Measurements from ENCODE around the gene ADPGK.

ADPGK gene

GRCh38 chr15:72801590-72802325, 18.2 kb upstream of the ADPGK start:
- Histone ChIP-seq H2AK5ac (ENCODE audit: low read length, severe bottlenecking) (no peak overlapping the region), H3K4me2 (ENCODE audit: low read length, poor library complexity, severe bottlenecking) (no peak overlapping the region)

GRCh38 chr15:72800833-72801481, 17.4 kb upstream of the ADPGK start:
- H3K14ac ChIP-seq (ENCODE audit: low read length in 2 of 2): no peak overlapping the region
- peak overlapping the region; percentile 55 for H4K91ac ChIP-seq (ENCODE audit: low read length)
- H3K79me1 ChIP-seq (replicated peaks; ENCODE audit: low read length, poor library complexity, severe bottlenecking): no peaks in the 10 kb centered on the region
- peak overlapping the region in 1 of 2 experiments; percentile 58 for H3K18ac ChIP-seq (ENCODE audit: low read depth in 1 of 2, low read length in 2 of 2)
- peaks cover 10% of the 10 kb centered on the region for H3K4me1 ChIP-seq (ENCODE audit: control insufficient read depth, insufficient read depth, low read depth, low read length)
- H2AFZ ChIP-seq (ENCODE audit: low read depth, low read length): no peak overlapping the region
- peak overlapping the region in 1 of 2 experiments; percentile 16 for H3K4ac ChIP-seq (ENCODE audit: low read depth in 1 of 2, low read length in 2 of 2)
- H3K23ac ChIP-seq (ENCODE audit: low read length in 2 of 2): no peak overlapping the region
- peaks cover 0 to 14% of the 10 kb centered on the region in 2 experiments for H3K27me3 ChIP-seq (ENCODE audit: control insufficient read depth in 1 of 2, insufficient read depth in 1 of 2, low read length in 2 of 2)
- no peaks in the 10 kb centered on the region for H3K36me3 ChIP-seq (ENCODE audit: control insufficient read depth in 1 of 2, insufficient read depth in 2 of 2, low read depth in 1 of 2, low read length in 2 of 2)
- H3K4me2 ChIP-seq (ENCODE audit: low read length, poor library complexity, severe bottlenecking): no peak overlapping the region
- no peak overlapping the region for H4K8ac ChIP-seq (ENCODE audit: low read length)
- H3K4me3 ChIP-seq (ENCODE audit: insufficient read depth in 1 of 2, low read depth in 1 of 2, low read length in 2 of 2): no peak overlapping the region
- H3K27ac ChIP-seq (ENCODE audit: low read length, poor library complexity, severe bottlenecking): no peak overlapping the region
- H2AK5ac ChIP-seq (ENCODE audit: low read length, severe bottlenecking): no peak overlapping the region
- no peak overlapping the region for H2BK5ac ChIP-seq (ENCODE audit: low read depth, low read length, poor library complexity, severe bottlenecking)
- H3K9me3 ChIP-seq (ENCODE audit: control insufficient read depth, low read length): no peaks in the 10 kb centered on the region
- H3K9ac ChIP-seq (ENCODE audit: low read length): peak overlapping the region; percentile 2
- DNase-seq: peak; percentile 71
- WGBS: 68% methylated on average over 8 of the region's 8 CpGs
- H2BK15ac ChIP-seq (ENCODE audit: low read depth, poor library complexity, severe bottlenecking): no peak overlapping the region
- no peak overlapping the region for H2BK120ac ChIP-seq (ENCODE audit: low read depth, low read length)
- no peak overlapping the region for H2BK12ac ChIP-seq (ENCODE audit: low read length in 2 of 2)

More at GRCh38 chr15:72801590-72802325, 18.2 kb upstream of the ADPGK start:
- Histone ChIP-seq H3K9ac (ENCODE audit: low read length) (no peak overlapping the region), H2BK15ac (ENCODE audit: low read depth, poor library complexity, severe bottlenecking) (no peak overlapping the region), H2AFZ (ENCODE audit: low read depth, low read length) (no peak overlapping the region), H3K9me3 (ENCODE audit: control insufficient read depth, low read length) (no peaks in the 10 kb centered on the region), H3K14ac (ENCODE audit: low read length in 2 of 2) (no peak overlapping the region), H3K36me3 (ENCODE audit: control insufficient read depth in 1 of 2, insufficient read depth in 2 of 2, low read depth in 1 of 2, low read length in 2 of 2) (no peaks in the 10 kb centered on the region), H4K8ac (ENCODE audit: low read length) (no peak overlapping the region), H4K91ac (ENCODE audit: low read length) (peak overlapping the region; percentile 55), H3K4me3 (ENCODE audit: insufficient read depth in 1 of 2, low read depth in 1 of 2, low read length in 2 of 2) (no peak overlapping the region), H3K79me1 (replicated peaks; ENCODE audit: low read length, poor library complexity, severe bottlenecking) (no peaks in the 10 kb centered on the region), H3K23ac (ENCODE audit: low read length in 2 of 2) (no peak overlapping the region), H3K4ac (ENCODE audit: low read depth in 1 of 2, low read length in 2 of 2) (peak overlapping the region in 1 of 2 experiments; percentile 16), H3K4me1 (ENCODE audit: control insufficient read depth, insufficient read depth, low read depth, low read length) (peaks cover 5% of the 10 kb centered on the region), H3K27me3 (ENCODE audit: control insufficient read depth in 1 of 2, insufficient read depth in 1 of 2, low read length in 2 of 2) (peaks cover 0 to 11% of the 10 kb centered on the region in 2 experiments), H3K27ac (ENCODE audit: low read length, poor library complexity, severe bottlenecking) (no peak overlapping the region), H3K18ac (ENCODE audit: low read depth in 1 of 2, low read length in 2 of 2) (no peak overlapping the region), H2BK12ac (ENCODE audit: low read length in 2 of 2) (no peak overlapping the region), H2BK120ac (ENCODE audit: low read depth, low read length) (no peak overlapping the region), H2BK5ac (ENCODE audit: low read depth, low read length, poor library complexity, severe bottlenecking) (no peak overlapping the region)
- WGBS: 96% methylated on average over 7 of the region's 7 CpGs
- no peak for DNase-seq

- H3K4me3 ChIP-seq (ENCODE audit: insufficient read depth in 1 of 2, low read depth in 1 of 2, low read length in 2 of 2): no peak overlapping the region
- no peak overlapping the region for H2BK12ac ChIP-seq (ENCODE audit: low read length in 2 of 2)
- no peak overlapping the region for H2AFZ ChIP-seq (ENCODE audit: low read depth, low read length)
- no peak for DNase-seq
- H3K4me2 ChIP-seq (ENCODE audit: low read length, poor library complexity, severe bottlenecking): no peak overlapping the region
- H3K23ac ChIP-seq (ENCODE audit: low read length in 2 of 2): no peak overlapping the region
- H3K36me3 ChIP-seq (ENCODE audit: control insufficient read depth in 1 of 2, insufficient read depth in 2 of 2, low read depth in 1 of 2, low read length in 2 of 2): no peaks in the 10 kb centered on the region
- H2AK5ac ChIP-seq (ENCODE audit: low read length, severe bottlenecking): no peak overlapping the region
- H3K9me3 ChIP-seq (ENCODE audit: control insufficient read depth, low read length): no peaks in the 10 kb centered on the region
- no peak overlapping the region for H3K18ac ChIP-seq (ENCODE audit: low read depth in 1 of 2, low read length in 2 of 2)
- H4K8ac ChIP-seq (ENCODE audit: low read length): no peak overlapping the region
- WGBS: 65% methylated on average over 3 of the region's 6 CpGs
- peaks cover 0 to 14% of the 10 kb centered on the region in 2 experiments for H3K27me3 ChIP-seq (ENCODE audit: control insufficient read depth in 1 of 2, insufficient read depth in 1 of 2, low read length in 2 of 2)
- no peak overlapping the region for H3K27ac ChIP-seq (ENCODE audit: low read length, poor library complexity, severe bottlenecking)
- peaks cover 11% of the 10 kb centered on the region for H3K4me1 ChIP-seq (ENCODE audit: control insufficient read depth, insufficient read depth, low read depth, low read length)
- no peak overlapping the region for H3K4ac ChIP-seq (ENCODE audit: low read depth in 1 of 2, low read length in 2 of 2)
- no peak overlapping the region for H4K91ac ChIP-seq (ENCODE audit: low read length)
- H2BK15ac ChIP-seq (ENCODE audit: low read depth, poor library complexity, severe bottlenecking): no peak overlapping the region
- H2BK5ac ChIP-seq (ENCODE audit: low read depth, low read length, poor library complexity, severe bottlenecking): no peak overlapping the region
- H3K9ac ChIP-seq (ENCODE audit: low read length): no peak overlapping the region
- H3K79me1 ChIP-seq (replicated peaks; ENCODE audit: low read length, poor library complexity, severe bottlenecking): no peaks in the 10 kb centered on the region
- no peak overlapping the region for H2BK120ac ChIP-seq (ENCODE audit: low read depth, low read length)
- no peak overlapping the region for H3K14ac ChIP-seq (ENCODE audit: low read length in 2 of 2)
Observed at GRCh38 chr15:72797834-72798233, 14.3 kb upstream of the ADPGK start.

GRCh38 chr15:72797338-72797689, 13.8 kb upstream of the ADPGK start:
- Histone ChIP-seq H2BK15ac (ENCODE audit: low read depth, poor library complexity, severe bottlenecking) (peak overlapping the region; percentile 82), H3K79me1 (replicated peaks; ENCODE audit: low read length, poor library complexity, severe bottlenecking) (no peaks in the 10 kb centered on the region), H3K4me3 (ENCODE audit: insufficient read depth in 1 of 2, low read depth in 1 of 2, low read length in 2 of 2) (peak overlapping the region; percentile 57 to 78), H2AK5ac (ENCODE audit: low read length, severe bottlenecking) (no peak overlapping the region), H3K4me2 (ENCODE audit: low read length, poor library complexity, severe bottlenecking) (peak overlapping the region; percentile 79), H3K27me3 (ENCODE audit: control insufficient read depth in 1 of 2, insufficient read depth in 1 of 2, low read length in 2 of 2) (peaks cover 0 to 14% of the 10 kb centered on the region in 2 experiments), H4K91ac (ENCODE audit: low read length) (peak overlapping the region; percentile 82), H2BK5ac (ENCODE audit: low read depth, low read length, poor library complexity, severe bottlenecking) (no peak overlapping the region), H3K27ac (ENCODE audit: low read length, poor library complexity, severe bottlenecking) (no peak overlapping the region), H2BK120ac (ENCODE audit: low read depth, low read length) (peak overlapping the region; percentile 71), H3K4me1 (ENCODE audit: control insufficient read depth, insufficient read depth, low read depth, low read length) (peaks cover 11% of the 10 kb centered on the region), H3K23ac (ENCODE audit: low read length in 2 of 2) (peak overlapping the region in 1 of 2 experiments; percentile 2), H3K9me3 (ENCODE audit: control insufficient read depth, low read length) (no peaks in the 10 kb centered on the region), H3K4ac (ENCODE audit: low read depth in 1 of 2, low read length in 2 of 2) (peak overlapping the region; percentile 69 to 75), H4K8ac (ENCODE audit: low read length) (peak overlapping the region; percentile 87), H3K9ac (ENCODE audit: low read length) (peak overlapping the region; percentile 78), H3K18ac (ENCODE audit: low read depth in 1 of 2, low read length in 2 of 2) (peak overlapping the region; percentile 64 to 90), H2AFZ (ENCODE audit: low read depth, low read length) (peak overlapping the region; percentile 60), H3K14ac (ENCODE audit: low read length in 2 of 2) (peak overlapping the region in 1 of 2 experiments; percentile 6), H3K36me3 (ENCODE audit: control insufficient read depth in 1 of 2, insufficient read depth in 2 of 2, low read depth in 1 of 2, low read length in 2 of 2) (no peaks in the 10 kb centered on the region), H2BK12ac (ENCODE audit: low read length in 2 of 2) (peak overlapping the region; percentile 75 to 93)
- DNase-seq: no peak
- whole genome bisulfite sequencing: 13% methylated on average over 9 of the region's 12 CpGs
